ENCODE results near the gene TMEM219. TPM values are rescaled to one million over a fixed set of nuclear protein-coding genes. Genes with fewer than 3 reads are reported as not detected.
"Not testable (repeated sequence)": the region's sequence is repeated elsewhere in the genome, so short reads cannot be mapped to it uniquely, and the experiment has no call there.

The TMEM219 gene
- polyA plus RNA-seq, 3 donors, result 106 to 123 (median 113) TPM

DNA sequence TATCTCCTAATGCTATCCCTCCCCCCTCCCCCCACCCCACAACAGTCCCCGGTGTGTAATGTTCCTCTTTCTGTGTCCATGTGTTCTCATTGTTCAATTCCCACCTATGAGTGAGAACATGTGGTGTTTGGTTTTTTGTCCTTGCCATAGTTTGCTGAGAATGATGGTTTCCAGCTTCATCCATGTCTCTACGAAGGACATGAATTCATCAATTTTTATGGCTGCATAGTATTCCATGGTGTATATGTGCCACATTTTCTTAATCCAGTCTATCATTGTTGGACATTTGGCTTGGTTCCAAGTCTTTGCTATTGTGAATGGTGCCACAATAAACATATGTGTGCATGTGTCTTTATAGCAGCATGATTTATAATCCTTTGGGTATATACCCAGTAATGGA lies 30.1 kb upstream of the TMEM219 start:
- DNase-seq, result not testable (repeated sequence)

DNA sequence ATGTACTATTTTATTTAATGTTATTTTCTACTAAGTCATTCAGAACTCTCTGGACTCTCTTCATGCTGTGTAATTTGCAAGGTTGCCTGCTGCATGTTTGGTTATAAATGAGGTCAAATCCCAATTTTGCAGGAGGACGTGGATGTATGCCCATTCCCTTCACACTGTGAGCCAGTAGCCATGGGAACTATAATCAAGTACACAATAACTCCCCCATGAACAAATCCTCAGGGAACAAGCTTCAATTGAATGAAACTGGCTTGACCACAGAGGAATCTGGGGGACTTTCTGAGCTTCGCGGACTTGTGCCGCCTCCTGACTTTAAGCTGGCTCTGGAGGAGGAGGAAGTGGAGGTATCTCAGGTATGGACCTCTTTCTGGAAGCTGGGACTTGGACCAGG lies 21.2 kb upstream of the TMEM219 start:
- no peak for DNase-seq

GRCh38 chr16:29943846-29944799 lies 17.8 kb upstream of the TMEM219 start:
- peak; percentile 88 for DNase-seq

DNA sequence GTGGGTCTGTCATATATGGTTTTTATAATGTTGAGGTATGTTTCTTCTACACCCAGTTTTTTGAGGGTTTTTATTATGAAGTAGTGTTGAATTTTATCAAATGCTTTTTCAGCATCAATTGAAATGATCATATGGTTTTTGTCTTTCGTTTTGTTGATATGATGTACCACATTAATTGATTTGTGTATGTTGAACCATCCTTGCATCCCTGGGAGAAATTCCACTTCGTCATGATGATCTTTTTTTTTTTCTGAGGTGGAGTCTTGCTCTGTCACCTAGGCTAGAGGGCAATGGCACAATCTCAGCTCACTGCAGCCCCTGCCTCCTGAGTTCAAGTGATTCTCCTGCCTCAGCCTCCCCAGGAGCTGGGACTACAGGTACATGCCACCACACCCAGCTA lies 14.0 kb upstream of the TMEM219 start:
- DNase-seq, result no peak

DNA sequence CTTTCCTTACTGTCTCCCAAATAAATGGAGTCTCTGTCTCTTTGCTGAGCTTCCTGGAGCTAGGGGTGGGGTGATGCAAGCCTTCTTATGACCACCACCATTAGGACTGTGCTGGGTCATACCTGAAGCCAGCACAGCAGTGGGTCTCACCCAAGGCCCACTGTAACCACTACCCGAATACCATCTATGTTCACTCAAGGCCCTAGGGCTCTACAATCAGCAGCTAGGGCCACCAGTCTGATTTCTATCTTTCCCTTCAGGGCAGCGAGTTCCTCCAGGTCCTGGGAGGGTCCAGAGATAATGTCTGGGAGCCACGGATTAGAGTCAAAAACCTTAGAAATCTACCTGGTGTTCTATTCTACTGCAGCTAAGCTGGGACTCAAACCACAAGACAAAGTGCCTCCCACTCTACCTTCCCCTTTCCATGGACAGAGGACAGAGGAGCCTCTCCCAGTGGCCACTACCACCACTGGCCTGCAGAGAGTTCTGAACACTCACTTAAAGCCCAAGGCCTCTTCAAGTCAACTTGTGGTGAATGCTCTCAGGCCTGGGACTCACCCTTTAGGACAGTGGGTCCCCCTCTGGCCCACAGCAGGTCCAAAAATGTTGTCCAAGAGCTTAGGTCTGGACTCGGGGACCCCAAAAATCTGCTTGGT lies 10.9 kb upstream of the TMEM219 start:
- no peak for DNase-seq

DNA sequence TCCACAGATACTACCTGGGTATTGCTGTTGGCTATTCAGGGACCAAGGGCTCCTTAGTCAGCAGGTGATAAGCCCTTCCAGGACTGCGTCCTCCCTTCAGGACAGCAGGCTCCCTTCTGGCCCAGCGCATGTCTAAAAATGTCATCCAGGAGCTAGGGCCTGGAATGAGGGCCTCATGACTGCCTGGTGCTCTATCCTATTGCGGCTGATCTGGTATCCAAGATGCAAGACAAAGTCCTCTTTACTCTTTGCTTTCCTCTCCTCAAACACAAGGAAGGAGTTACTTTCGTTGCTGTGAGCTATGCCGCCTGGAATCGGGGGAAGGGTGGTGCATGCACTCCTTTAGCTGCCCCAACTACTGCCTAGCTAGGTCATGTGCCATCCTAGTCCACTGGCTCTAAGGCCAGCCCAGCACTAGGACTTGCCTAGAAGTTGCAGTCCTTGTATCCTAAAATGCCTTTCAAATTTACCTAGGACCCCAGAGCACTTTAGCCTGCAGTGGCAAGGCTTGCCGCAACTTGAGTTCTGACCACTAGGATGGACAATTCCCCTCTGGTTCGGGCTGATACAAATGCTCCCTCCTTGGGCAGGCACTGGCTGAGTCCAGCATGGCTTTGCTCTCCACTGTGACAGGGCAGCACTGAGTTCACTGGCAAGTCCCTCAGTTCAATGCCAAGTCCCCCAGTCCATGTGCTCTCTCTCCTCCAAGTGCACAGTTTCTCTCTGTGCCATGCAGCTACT lies 10.1 kb upstream of the TMEM219 start:
- DNase-seq, result no peak

DNA sequence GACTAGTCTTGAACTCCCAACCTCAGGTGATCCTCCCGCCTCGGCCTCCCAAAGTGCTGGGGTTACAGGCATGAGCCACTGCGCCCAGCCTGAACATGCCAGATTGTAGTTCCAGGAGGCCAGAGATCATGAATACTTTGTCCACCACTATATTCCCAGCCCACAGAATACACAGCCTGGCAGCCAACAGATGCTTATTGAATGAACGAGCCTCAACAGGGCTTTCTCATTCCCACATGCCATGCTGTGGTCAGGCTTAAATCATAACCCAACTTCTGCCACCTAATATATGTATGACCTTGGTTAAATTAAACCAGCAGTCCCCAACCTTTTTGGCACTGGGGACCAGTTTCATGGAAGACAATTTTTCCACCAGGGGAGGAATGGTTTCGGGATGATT lies 3.1 kb upstream of the TMEM219 start:
- DNase-seq, result no peak

DNA sequence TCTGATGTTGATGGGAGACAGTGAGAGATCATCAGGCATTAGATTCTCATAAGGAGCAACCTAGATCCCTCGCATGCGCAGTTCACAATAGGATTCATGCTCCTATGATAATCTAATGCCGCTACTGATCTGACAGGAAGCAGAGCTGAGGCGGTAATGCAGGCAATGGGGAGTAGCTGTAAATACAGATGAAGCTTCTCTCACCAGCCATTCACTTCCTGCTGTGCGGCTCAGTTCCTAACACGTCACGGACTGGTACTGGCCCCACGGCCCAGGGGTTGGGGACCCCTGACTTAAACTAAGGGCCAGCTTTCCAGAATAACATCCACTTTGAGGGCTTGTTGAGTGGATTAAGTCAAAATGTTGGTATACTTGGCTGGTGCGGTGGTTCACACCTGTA lies 2.6 kb upstream of the TMEM219 start:
- no peak for DNase-seq

DNA sequence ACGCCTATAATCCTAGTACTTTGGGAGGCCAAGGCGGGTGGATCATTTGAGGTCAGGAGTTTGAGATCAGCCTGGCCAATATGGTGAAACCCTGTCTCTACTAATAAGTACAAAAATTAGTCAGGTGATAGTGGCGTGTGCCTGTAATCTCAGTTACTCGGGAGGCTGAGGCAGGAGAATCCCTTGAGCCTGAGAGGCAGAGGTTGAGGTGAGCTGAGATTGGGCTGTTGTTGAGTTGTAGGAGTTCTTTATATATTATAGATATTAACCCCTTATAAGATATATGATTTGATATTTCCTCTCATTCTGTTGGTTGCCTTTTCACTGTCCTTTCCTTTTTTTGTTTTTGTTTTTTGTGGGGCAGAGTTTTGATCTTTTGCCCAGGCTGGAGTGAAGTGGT lies 2.1 kb upstream of the TMEM219 start:
- DNase-seq, result not testable (repeated sequence)

DNA sequence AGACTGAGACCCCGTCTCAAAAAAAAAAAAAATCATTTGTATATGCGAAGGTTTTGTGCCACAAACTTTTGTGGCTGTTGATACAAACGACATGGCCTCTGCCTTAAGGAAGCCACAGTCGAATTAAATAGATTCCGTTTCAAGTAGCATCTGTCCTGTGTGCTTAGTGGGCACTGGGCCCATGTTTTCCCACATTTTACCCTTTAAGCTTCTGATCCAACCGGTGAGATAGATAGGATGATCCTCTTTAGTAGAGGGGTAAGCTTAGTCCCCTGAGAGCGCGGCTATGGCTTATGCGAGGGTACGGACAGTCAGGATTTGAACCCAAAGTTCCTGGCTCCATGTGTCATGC lies 776 bp upstream of the TMEM219 start:
- no peak for DNase-seq

- DNase-seq, result no peak
These were observed 590 bp downstream of the TMEM219 start for GRCh38 chr16:29962344-29962994.

DNA sequence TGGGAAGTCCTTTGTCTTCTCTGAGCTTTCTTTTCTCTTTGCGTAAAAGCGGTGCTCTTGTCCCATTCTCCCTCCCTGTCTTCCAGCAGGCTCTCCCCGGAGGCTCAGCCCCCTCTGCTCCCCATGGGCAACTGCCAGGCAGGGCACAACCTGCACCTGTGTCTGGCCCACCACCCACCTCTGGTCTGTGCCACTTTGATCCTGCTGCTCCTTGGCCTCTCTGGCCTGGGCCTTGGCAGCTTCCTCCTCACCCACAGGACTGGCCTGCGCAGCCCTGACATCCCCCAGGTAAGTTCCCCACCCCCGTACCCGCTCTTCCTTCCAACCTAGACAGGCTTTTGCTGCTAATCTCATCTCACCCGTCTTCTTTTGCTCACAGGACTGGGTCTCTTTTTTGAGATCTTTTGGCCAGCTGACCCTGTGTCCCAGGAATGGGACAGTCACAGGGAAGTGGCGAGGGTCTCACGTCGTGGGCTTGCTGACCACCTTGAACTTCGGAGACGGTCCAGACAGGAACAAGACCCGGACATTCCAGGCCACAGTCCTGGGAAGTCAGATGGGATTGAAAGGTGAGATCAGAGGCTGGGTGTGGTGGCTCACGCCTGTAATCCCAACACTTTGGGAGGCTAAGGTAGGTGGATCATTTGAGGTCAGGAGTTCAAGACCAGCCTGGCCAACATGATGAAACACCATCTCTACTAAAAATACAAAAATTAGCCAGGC lies 1.3 kb downstream of the TMEM219 start:
- DNase-seq, result no peak

DNA sequence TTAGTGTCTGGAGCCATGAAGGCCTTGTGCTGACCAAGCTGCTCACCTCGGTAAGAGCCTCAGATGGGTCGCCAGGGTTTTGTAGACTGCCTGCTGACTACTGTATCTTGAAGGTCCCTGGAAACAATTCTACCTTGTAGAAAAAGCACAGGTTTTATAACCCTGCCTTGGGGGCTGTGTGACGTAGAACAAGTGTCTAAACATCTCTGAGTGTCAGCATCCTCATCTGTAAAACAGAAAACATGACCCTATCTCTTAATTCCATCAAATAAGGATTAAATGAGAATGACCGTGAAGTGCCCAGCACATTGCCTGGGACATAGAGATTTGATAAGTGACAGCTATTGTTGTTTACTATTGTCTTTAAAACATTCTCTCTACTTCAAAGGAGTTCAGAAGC lies 6.3 kb downstream of the TMEM219 start:
- DNase-seq, result no peak

DNA sequence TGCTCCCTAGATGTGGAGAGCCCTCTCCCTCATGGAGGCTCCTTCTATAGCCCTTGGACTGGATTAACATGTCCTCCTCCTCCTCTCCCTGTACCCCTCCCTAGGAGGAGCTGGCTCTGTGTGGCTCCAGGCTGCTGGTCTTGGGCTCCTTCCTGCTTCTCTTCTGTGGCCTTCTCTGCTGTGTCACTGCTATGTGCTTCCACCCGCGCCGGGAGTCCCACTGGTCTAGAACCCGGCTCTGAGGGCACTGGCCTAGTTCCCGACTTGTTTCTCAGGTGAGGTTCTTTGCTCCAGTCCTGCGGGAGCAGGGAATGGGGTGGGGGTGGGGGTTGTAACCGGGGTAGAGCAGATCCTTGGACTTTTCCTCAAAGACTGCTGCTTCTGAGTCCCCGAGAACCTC lies 9.4 kb downstream of the TMEM219 start:
- DNase-seq, result no peak

DNA sequence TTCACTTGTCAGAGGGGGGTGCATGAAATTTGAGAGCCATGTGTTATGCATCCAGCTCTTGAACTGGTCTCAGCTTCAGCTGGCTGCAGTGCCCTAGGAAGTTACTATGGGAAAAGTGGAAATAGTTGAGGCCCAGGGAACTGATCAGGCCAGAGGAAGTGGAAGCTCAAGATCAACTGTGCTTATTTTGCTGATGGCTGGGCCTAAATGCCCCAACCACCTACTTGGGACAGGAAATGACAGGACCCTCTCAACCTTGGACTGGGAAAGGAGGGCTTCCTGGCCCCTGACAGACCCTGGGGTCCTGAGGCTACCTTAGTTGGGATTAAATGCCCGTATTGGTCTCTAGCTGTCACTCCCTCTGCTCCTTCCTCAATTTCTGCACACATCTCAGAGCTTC lies 10.6 kb downstream of the TMEM219 start:
- DNase-seq, result no peak

- DNase-seq, result no peak
These were observed 11.1 kb downstream of the TMEM219 start for GRCh38 chr16:29972992-29973383.

GRCh38 chr16:29973384-29974246 lies 11.7 kb downstream of the TMEM219 start, which contains the start of gene TAOK2:
TSS of gene TAOK2 (plus strand) at chr16:29973868. CDS start at chr16:29977773, 3,905 bp downstream.
- peak; percentile 99 for DNase-seq

DNA sequence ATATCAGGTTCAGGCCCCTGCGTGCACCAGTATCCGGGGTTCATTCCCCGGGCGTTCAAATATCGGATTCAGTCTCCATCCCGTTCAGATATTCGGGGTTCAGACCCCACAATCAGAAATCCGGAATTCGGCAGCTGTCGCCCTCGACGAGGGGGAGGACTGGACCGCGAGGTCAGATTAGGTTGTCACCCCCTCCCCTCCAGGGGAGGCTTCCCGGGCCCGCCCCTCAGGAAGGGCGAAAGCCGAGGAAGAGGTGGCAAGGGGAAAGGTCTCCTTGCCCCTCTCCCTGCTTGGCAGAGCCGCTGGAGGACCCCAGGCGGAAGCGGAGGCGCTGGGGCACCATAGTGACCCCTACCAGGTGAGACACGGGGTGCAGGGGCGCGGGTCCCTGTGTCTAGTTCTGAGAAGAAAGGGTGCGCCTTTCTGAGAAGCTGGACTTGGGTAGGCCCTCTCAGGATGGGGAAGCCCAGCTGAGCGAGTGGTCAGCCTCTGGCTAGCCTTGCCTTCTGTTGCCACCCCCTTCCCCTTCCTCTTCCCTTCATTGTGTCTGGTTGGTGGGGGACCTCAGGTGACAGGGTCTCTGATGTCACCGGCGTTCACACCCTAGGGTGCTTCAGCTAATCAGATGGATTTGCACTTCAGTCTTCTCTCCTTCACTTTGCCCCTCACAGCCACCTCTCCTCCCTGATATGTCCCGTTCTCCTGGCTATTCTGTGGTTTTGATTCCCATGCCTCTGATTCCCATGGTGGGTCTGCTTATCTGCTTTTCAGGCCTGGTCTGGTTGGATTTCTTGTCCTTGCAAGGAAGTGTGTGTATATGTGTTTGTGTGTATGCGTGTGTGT lies 12.6 kb downstream of the TMEM219 start:
- no peak for DNase-seq

GRCh38 chr16:29975134-29975538 lies 13.3 kb downstream of the TMEM219 start:
- DNase-seq, result no peak
